Activated CD4-positive, alpha-beta T cell treated with anti-CD3 and anti-CD28 coated beads for 48 hours (primary cell): ENCODE measurements around the gene MFAP2.
"Not testable (repeated sequence)": the region's sequence is repeated elsewhere in the genome, so short reads cannot be mapped to it uniquely, and the experiment has no call there.

Source experiments
- DNase-seq: peaks from one replicate; pipeline ENCODE4 v3.0.0-alpha.2; 2020

Gene MFAP2

GRCh38 chr1:16978567-16979474 is 1.6 kb downstream of the MFAP2 start:
- DNase-seq = no peak

- no peak for DNase-seq
Observed at GRCh38 chr1:16978139-16978538, 2.3 kb downstream of the MFAP2 start.

- no peak for DNase-seq
Observed at GRCh38 chr1:16977377-16977776, 3.0 kb downstream of the MFAP2 start.

- DNase-seq = no peak
Observed at GRCh38 chr1:16976966-16977365, 3.5 kb downstream of the MFAP2 start.

- no peak for DNase-seq
Observed at GRCh38 chr1:16975838-16976237, 4.6 kb downstream of the MFAP2 start.

GRCh38 chr1:16975211-16975610 is 5.2 kb downstream of the MFAP2 start:
- DNase-seq = no peak

- no peak for DNase-seq
Observed at GRCh38 chr1:16973215-16973614, 7.2 kb downstream of the MFAP2 start.

- DNase-seq = no peak
Observed at GRCh38 chr1:16972189-16972895, 8.1 kb downstream of the MFAP2 start.

GRCh38 chr1:16971341-16972188 is 8.9 kb downstream of the MFAP2 start:
- DNase-seq = no peak

GRCh38 chr1:16970132-16970910 is 10.1 kb downstream of the MFAP2 start:
- no peak for DNase-seq

- no peak for DNase-seq
Observed at GRCh38 chr1:16969651-16970050, 10.8 kb downstream of the MFAP2 start.

GRCh38 chr1:16969057-16969611 is 11.3 kb downstream of the MFAP2 start:
- no peak for DNase-seq

GRCh38 chr1:16968372-16968771 is 12.0 kb downstream of the MFAP2 start:
- DNase-seq = no peak

- no peak for DNase-seq
Observed at GRCh38 chr1:16967962-16968361, 12.5 kb downstream of the MFAP2 start.

GRCh38 chr1:16967095-16967575 is 13.3 kb downstream of the MFAP2 start:
- DNase-seq = no peak

- DNase-seq = no peak
Observed at GRCh38 chr1:16966282-16966681, 14.1 kb downstream of the MFAP2 start.

GRCh38 chr1:16965486-16966067 is 14.8 kb downstream of the MFAP2 start:
- DNase-seq = no peak

GRCh38 chr1:16964169-16964568 is 16.3 kb downstream of the MFAP2 start:
- not testable (repeated sequence) for DNase-seq

GRCh38 chr1:16961297-16962133 is 18.9 kb downstream of the MFAP2 start:
- DNase-seq = no peak

GRCh38 chr1:16960560-16961296 is 19.7 kb downstream of the MFAP2 start:
- peak; percentile 91 for DNase-seq
